ENCODE measurements around the gene SERINC4. TPM values are rescaled to one million over a fixed set of nuclear protein-coding genes. Genes with fewer than 3 reads are reported as not detected.

The SERINC4 gene
- total and polyA plus RNA-seq, 2 donors (not counting 1 experiment from before 2014, with no cell fraction given) = 0.32 TPM; not detected in 1

GRCh38 chr15:43828061-43828657, 28.1 kb upstream of the SERINC4 start:
- POLR2A ChIA-PET = interaction anchor here (1.7 kb wide), 1 partner anchor 19 kb away, joined by 6 read pairs; no protein-coding TSS in a partner anchor
- peak overlapping the region in 1 of 5 experiments; percentile 0 for H3K4me3 ChIP-seq (ENCODE audit: control extremely low read depth in 1 of 5, extremely low read depth in 1 of 5, insufficient read depth in 1 of 5, low read depth in 2 of 5, low read length in 4 of 5)
- ATAC-seq (ENCODE audit: low read depth) = no peak

More at GRCh38 chr15:43828061-43828657, 28.1 kb upstream of the SERINC4 start:
- intact Hi-C loops (cut with micrococcal nuclease) = loop anchor here (5.0 kb wide), 2 partner anchors 599 to 709 kb away; partner anchors contain the start of genes CTDSPL2 and EIF3J
- TF ChIP-seq CTCF (IDR thresholded peaks at IDR 0.05) (no peak), EZH2 (IDR thresholded peaks at IDR 0.05; ENCODE audit: borderline replicate concordance, insufficient read depth, low read depth, low read length, poor library complexity, severe bottlenecking) (no peak)
- DNase-seq = no peak
- no peaks in the 10 kb centered on the region for H3K9me3 Mint-ChIP-seq (ENCODE audit: insufficient read depth)
- peak overlapping the region; percentile 63 for H3K9ac ChIP-seq (ENCODE audit: low read length)
- no peaks in the 10 kb centered on the region for H4K20me1 ChIP-seq (ENCODE audit: control insufficient read depth, insufficient read depth, low read length, poor library complexity, severe bottlenecking)
- H3K36me3 ChIP-seq (replicated peaks in 1 of 2; ENCODE audit: control extremely low read depth in 1 of 2, control insufficient read depth in 1 of 2, extremely low read depth in 1 of 2, insufficient read depth in 2 of 2, low read length in 1 of 2) = no peaks in the 10 kb centered on the region
- peak overlapping the region; percentile 93 for H3K4me3 Mint-ChIP-seq
- CTCF ChIA-PET = interaction anchor here (1.0 to 1.4 kb wide), 3 partner anchors 9 to 51 kb away, joined by 3 to 6 read pairs (median 4); partner anchors contain the start of gene ELL3
- H3K27me3 Mint-ChIP-seq = no peaks in the 10 kb centered on the region
- H3K4me1 Mint-ChIP-seq = peaks cover 56% of the 10 kb centered on the region
- H3K9me3 ChIP-seq (ENCODE audit: control extremely low read depth in 1 of 3, control insufficient read depth in 2 of 3, insufficient read depth in 1 of 3, low read length in 2 of 3) = peaks cover 0 to 4% (median 0%) of the 10 kb centered on the region in 3 donors
- H2AFZ ChIP-seq (ENCODE audit: insufficient read depth, low read depth, low read length, poor library complexity, severe bottlenecking) = peak overlapping the region; percentile 86
- H3K27ac Mint-ChIP-seq = peak overlapping the region; percentile 27
- H3K4me1 ChIP-seq (ENCODE audit: control insufficient read depth in 2 of 2, insufficient read depth in 2 of 2, low read length in 2 of 2) = peaks cover 30 to 56% of the 10 kb centered on the region in 2 donors
- H3K4me2 ChIP-seq (replicated peaks; ENCODE audit: low read depth, low read length, poor library complexity, severe bottlenecking) = peak overlapping the region; percentile 72
- H3K27me3 ChIP-seq (replicated peaks in 1 of 4; ENCODE audit: control extremely low read depth in 1 of 4, control insufficient read depth in 3 of 4, insufficient read depth in 4 of 4, low read length in 3 of 4) = no peaks in the 10 kb centered on the region
- peak overlapping the region in 1 of 2 donors; percentile 85 for H3K27ac ChIP-seq (ENCODE audit: low read length in 2 of 2)
- WGBS (ENCODE audit: insufficient coverage) = no CpG with 5 or more reads among the region's 6 CpGs
- H3K79me2 ChIP-seq (ENCODE audit: control insufficient read depth, insufficient read depth, low read length) = peaks cover 43% of the 10 kb centered on the region
